ENCODE data around the gene RB1.

The RB1 gene

GRCh38 chr13:48475230-48475629, 171.7 kb downstream of the RB1 start:
- in situ Hi-C loops (cut with HindIII; ENCODE audit: low pct_ligation_motif_present, low sequenced_read_pairs): no loop called here
- TF ChIP-seq, protein P1, sequence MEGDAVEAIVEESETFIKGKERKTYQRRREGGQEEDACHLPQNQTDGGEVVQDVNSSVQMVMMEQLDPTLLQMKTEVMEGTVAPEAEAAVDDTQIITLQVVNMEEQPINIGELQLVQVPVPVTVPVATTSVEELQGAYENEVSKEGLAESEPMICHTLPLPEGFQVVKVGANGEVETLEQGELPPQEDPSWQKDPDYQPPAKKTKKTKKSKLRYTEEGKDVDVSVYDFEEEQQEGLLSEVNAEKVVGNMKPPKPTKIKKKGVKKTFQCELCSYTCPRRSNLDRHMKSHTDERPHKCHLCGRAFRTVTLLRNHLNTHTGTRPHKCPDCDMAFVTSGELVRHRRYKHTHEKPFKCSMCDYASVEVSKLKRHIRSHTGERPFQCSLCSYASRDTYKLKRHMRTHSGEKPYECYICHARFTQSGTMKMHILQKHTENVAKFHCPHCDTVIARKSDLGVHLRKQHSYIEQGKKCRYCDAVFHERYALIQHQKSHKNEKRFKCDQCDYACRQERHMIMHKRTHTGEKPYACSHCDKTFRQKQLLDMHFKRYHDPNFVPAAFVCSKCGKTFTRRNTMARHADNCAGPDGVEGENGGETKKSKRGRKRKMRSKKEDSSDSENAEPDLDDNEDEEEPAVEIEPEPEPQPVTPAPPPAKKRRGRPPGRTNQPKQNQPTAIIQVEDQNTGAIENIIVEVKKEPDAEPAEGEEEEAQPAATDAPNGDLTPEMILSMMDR (IDR thresholded peaks at IDR 0.05; ENCODE audit: low read depth, low read length, missing control alignments): no peak
- H3K27me3 ChIP-seq (replicated peaks): no peaks in the 10 kb centered on the region
- no peak overlapping the region for H3K4me3 ChIP-seq (ENCODE audit: low read depth, low read length)
- H3K27ac ChIP-seq: no peak overlapping the region
- DNase-seq: no peak
- H3K36me3 ChIP-seq (replicated peaks): no peaks in the 10 kb centered on the region

DNA sequence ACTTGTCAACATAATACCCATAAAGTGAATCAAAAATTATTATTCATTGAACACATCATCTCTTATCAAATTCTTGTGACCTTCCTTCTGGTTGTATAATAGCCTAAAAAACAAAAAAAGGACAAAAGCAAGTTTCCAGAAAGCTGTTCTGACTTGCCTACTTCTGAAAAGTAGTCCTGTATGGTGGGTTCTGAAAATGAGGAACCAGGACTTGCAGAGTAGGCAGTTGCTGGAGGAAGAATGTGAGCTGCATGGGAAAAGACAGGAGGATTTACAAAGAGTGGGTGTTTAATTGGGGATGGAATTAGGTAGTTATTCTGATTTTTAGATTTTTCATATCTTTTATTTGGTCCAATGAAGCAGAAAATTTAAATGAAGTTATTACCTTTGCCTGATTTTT, 172.7 kb downstream of the RB1 start:
- H3K4me3 ChIP-seq (ENCODE audit: low read depth, low read length): no peak overlapping the region
- H3K36me3 ChIP-seq (replicated peaks): no peaks in the 10 kb centered on the region
- H3K27ac ChIP-seq: no peak overlapping the region
- in situ Hi-C loops (cut with HindIII; ENCODE audit: low pct_ligation_motif_present, low sequenced_read_pairs): no loop called here
- TF ChIP-seq, protein P1 (IDR thresholded peaks at IDR 0.05; ENCODE audit: low read depth, low read length, missing control alignments): no peak
- H3K27me3 ChIP-seq (replicated peaks): no peaks in the 10 kb centered on the region
- no peak for DNase-seq

GRCh38 chr13:48476686-48477085, 173.1 kb downstream of the RB1 start:
- in situ Hi-C loops (cut with HindIII; ENCODE audit: low pct_ligation_motif_present, low sequenced_read_pairs): no loop called here
- DNase-seq: no peak
- H3K36me3 ChIP-seq (replicated peaks): no peaks in the 10 kb centered on the region
- no peak overlapping the region for H3K4me3 ChIP-seq (ENCODE audit: low read depth, low read length)
- TF ChIP-seq, protein P1 (IDR thresholded peaks at IDR 0.05; ENCODE audit: low read depth, low read length, missing control alignments): no peak
- H3K27me3 ChIP-seq (replicated peaks): no peaks in the 10 kb centered on the region
- no peak overlapping the region for H3K27ac ChIP-seq

GRCh38 chr13:48477191-48477855, 173.8 kb downstream of the RB1 start:
- Histone ChIP-seq H3K27ac (no peak overlapping the region), H3K36me3 (replicated peaks) (no peaks in the 10 kb centered on the region), H3K27me3 (replicated peaks) (no peaks in the 10 kb centered on the region), H3K4me3 (ENCODE audit: low read depth, low read length) (no peak overlapping the region)
- DNase-seq: no peak
- in situ Hi-C loops (cut with HindIII; ENCODE audit: low pct_ligation_motif_present, low sequenced_read_pairs): no loop called here
- TF ChIP-seq, protein P1 (IDR thresholded peaks at IDR 0.05; ENCODE audit: low read depth, low read length, missing control alignments): no peak

DNA sequence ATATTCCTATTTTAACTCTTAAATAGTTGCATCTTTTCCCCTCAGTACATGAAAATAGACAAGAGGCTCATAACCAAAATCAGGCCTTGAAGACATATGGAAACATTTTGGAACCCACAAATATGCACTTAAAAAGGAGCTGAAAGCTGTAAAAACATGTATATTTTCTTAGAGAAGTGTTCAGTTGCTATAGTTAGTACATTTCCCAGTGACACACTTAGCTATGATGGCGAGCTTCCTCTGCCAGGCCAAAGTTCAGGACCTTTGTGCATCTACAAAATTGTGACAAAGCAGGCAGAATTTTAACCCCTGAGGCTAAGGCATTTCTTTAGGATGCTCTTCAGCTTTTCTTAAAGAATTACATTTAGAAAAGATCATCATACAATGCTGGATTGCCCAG, 174.8 kb downstream of the RB1 start:
- no peaks in the 10 kb centered on the region for H3K36me3 ChIP-seq (replicated peaks)
- TF ChIP-seq, protein P1 (IDR thresholded peaks at IDR 0.05; ENCODE audit: low read depth, low read length, missing control alignments): no peak
- in situ Hi-C loops (cut with HindIII; ENCODE audit: low pct_ligation_motif_present, low sequenced_read_pairs): no loop called here
- no peak overlapping the region for H3K27ac ChIP-seq
- no peak overlapping the region for H3K4me3 ChIP-seq (ENCODE audit: low read depth, low read length)
- no peak for DNase-seq
- H3K27me3 ChIP-seq (replicated peaks): no peaks in the 10 kb centered on the region

DNA sequence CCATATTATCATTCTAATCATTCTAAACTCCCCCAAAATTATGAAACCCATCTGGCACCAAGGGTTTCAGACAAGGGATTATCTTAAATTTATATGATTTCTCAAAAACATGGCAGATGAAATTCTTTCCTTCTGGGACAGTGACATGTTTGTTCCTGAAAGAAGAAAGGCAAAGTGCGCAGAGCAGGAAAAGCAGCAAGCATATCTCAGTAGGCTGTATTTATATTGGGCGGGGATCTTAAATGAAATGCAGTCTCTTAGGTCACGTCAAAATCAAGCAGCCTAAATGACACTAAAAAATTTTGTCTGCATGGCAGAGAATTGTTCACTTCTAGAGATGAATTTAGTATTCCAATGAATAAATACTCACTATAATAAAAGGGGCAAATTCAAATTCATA, 180.0 kb downstream of the RB1 start:
- Histone ChIP-seq H3K4me3 (ENCODE audit: low read depth, low read length) (no peak overlapping the region), H3K27me3 (replicated peaks) (no peaks in the 10 kb centered on the region), H3K36me3 (replicated peaks) (no peaks in the 10 kb centered on the region), H3K27ac (no peak overlapping the region)
- in situ Hi-C loops (cut with HindIII; ENCODE audit: low pct_ligation_motif_present, low sequenced_read_pairs): no loop called here
- TF ChIP-seq, protein P1 (IDR thresholded peaks at IDR 0.05; ENCODE audit: low read depth, low read length, missing control alignments): no peak
- DNase-seq: no peak
